Pulmonary artery endothelial cell (primary cell): ENCODE results near the gene KMT5B. TPM values are rescaled to one million over a fixed set of nuclear protein-coding genes. Genes with fewer than 3 reads are reported as not detected.

Source experiments
- DNase-seq: peaks from one replicate; pipeline ENCODE4 v3.0.0-alpha.2; 2011; ENCODE audit warnings: low read depth, low spot score
- total RNA-seq: library from RNA; depleted of rRNA; stranded (reverse); fragments of >200 nt; gene quantifications from 2 replicates; pipeline ENCODE4 v1.2.3, GENCODE V29; 2014

The KMT5B gene
- total RNA-seq, 1 donor from 2014 or later: 17.6 TPM

GRCh38 chr11:68120273-68121066 is 92.6 kb downstream of the KMT5B start:
- no peak for DNase-seq

- no peak for DNase-seq
Observed at GRCh38 chr11:68118706-68119448, 94.2 kb downstream of the KMT5B start.

GRCh38 chr11:68117853-68118470 is 95.1 kb downstream of the KMT5B start:
- no peak for DNase-seq

- DNase-seq: no peak
Observed at GRCh38 chr11:68116974-68117373, 96.1 kb downstream of the KMT5B start.

- no peak for DNase-seq
Observed at GRCh38 chr11:68116126-68116525, 97.0 kb downstream of the KMT5B start.

GRCh38 chr11:68115285-68115684 is 97.8 kb downstream of the KMT5B start:
- no peak for DNase-seq

- no peak for DNase-seq
Observed at GRCh38 chr11:68113986-68114385, 99.1 kb downstream of the KMT5B start.

- no peak for DNase-seq
Observed at GRCh38 chr11:68107689-68108088, 105.4 kb downstream of the KMT5B start.

GRCh38 chr11:68106165-68106940 is 106.7 kb downstream of the KMT5B start:
- no peak for DNase-seq

Other genes starting within 250 kb of the KMT5B start
- gene UNC93B1, start 209.2 kb downstream of the KMT5B start, total RNA-seq: 14.7 and 16.0 TPM in 2 replicates
- 0.74 and 1.3 TPM in 2 replicates for gene ALDH3B1, start 203.0 kb downstream of the KMT5B start, total RNA-seq
- 105 and 116 TPM in 2 replicates for gene NDUFS8, start 182.6 kb downstream of the KMT5B start, total RNA-seq
- gene TCIRG1, start 174.3 kb downstream of the KMT5B start, total RNA-seq: 50.6 and 71.3 TPM in 2 replicates
- gene CHKA, start 91.9 kb downstream of the KMT5B start, total RNA-seq: 9.8 and 10.8 TPM in 2 replicates
- gene C11orf24, start 58.7 kb upstream of the KMT5B start, total RNA-seq: 9.7 and 11.6 TPM in 2 replicates
- 36.7 and 45.8 TPM in 2 replicates for gene LRP5, start 99.3 kb upstream of the KMT5B start, total RNA-seq
- 128 and 154 TPM in 2 replicates for gene PPP6R3, start 247.5 kb upstream of the KMT5B start, total RNA-seq